HepG2 (cell line): ENCODE measurements around the gene POLA2. TPM values are rescaled to one million over a fixed set of nuclear protein-coding genes. Genes with fewer than 3 reads are reported as not detected.

Experiments used
- ATAC-seq: fragments of 200-7000 bp; cut with Tn5 transposase; 3 replicates; pipeline ENCODE4 v1.9.1; 2020; ENCODE audit warnings: mild to moderate bottlenecking, moderate library complexity
- BruUV-seq: library from RNA; stranded (reverse); fragments of 400-500 nt; replicated peaks from 2 replicates; lab custom pipeline; 2021; lab: Mats Ljungman, UMichigan
- CTCF ChIA-PET: fragments of 300-600 bp; formaldehyde crosslinking; extraction: SDS; loops from one replicate; lab custom pipeline; 2021; ENCODE audit warnings: low total read pairs, inconsistent platforms, low intra/inter-chr PET ratio; lab: Yijun Ruan, JAX
- POLR2A ChIA-PET: fragments of 350-600 bp; sonication (Branson Sonifier 250); formaldehyde crosslinking; loops from one replicate; lab custom pipeline; 2020; ENCODE audit warnings: antibody characterized with exemption, inconsistent platforms; lab: Yijun Ruan, JAX
- DNase-seq: peaks from one replicate; pipeline ENCODE4 v3.0.0-alpha.2; 2015; ENCODE audit warnings: low spot score
- FAIRE-seq: peaks from 3 replicates; lab custom pipeline; 2011; peaks lifted over from hg19 to GRCh38; lab: Jason Lieb, UNC
- H2AFZ ChIP-seq: one replicate; pipeline ENCODE4 v1.6.1; 2011; ENCODE audit warnings: low read length, inconsistent platforms
- H3K27ac ChIP-seq: fragments of 300-600 bp; 3 replicates; pipeline ENCODE4 v1.8.0; 2011; ENCODE audit warnings: mixed run types, mild to moderate bottlenecking, mixed read lengths, low read length, inconsistent platforms; ENCODE audit not compliant: insufficient read depth; ENCODE audit errors: extremely low read length
- H3K27me3 ChIP-seq, 2 experiments: fragments of 200-600 bp in 1 of 2; 2 replicates in 1 of 2; 3 replicates in 1 of 2; pipeline versions ENCODE4 v1.6.0 to v1.8.0; 2011; ENCODE audit warnings: low read length in 2 of 2, mild to moderate bottlenecking in 2 of 2, moderate library complexity in 2 of 2, inconsistent platforms in 1 of 2; ENCODE audit not compliant: insufficient read depth in 2 of 2, control insufficient read depth in 1 of 2
- H3K36me3 ChIP-seq, 2 experiments: fragments of 200-600 bp in 1 of 2; replicated peaks in 1 of 2; 2 replicates in 1 of 2; 3 replicates in 1 of 2; pipeline versions ENCODE4 v1.5.1 to v1.8.0; 2011; ENCODE audit warnings: low read length in 2 of 2, inconsistent platforms in 1 of 2; ENCODE audit not compliant: insufficient read depth in 2 of 2, control insufficient read depth in 1 of 2
- H3K4me1 ChIP-seq: 2 replicates; pipeline ENCODE4 v1.5.1; 2012; ENCODE audit warnings: low read length, inconsistent platforms; ENCODE audit not compliant: insufficient read depth
- H3K4me2 ChIP-seq: 2 replicates; pipeline ENCODE4 v1.6.0; 2011; ENCODE audit warnings: low read depth, low read length, inconsistent platforms
- H3K4me3 ChIP-seq, 3 experiments: fragments of 200-600 bp in 1 of 3; sonication (generic), shearing (Covaris generic) in 1 of 3; replicated peaks in 1 of 3; 2 replicates each; pipeline ENCODE4 v1.5.1; 2011 to 2016; ENCODE audit warnings: low read length in 3 of 3, inconsistent platforms in 2 of 3, low read depth in 2 of 3, mild to moderate bottlenecking in 2 of 3, control low read depth in 1 of 3, mixed read lengths in 1 of 3; ENCODE audit not compliant: insufficient read depth in 1 of 3
- H3K79me2 ChIP-seq: one replicate; pipeline ENCODE4 v1.6.1; 2011; ENCODE audit warnings: low read length, inconsistent platforms; ENCODE audit not compliant: insufficient read depth
- H3K9ac ChIP-seq: 2 replicates; pipeline ENCODE4 v1.6.0; 2011; ENCODE audit warnings: mild to moderate bottlenecking, low read depth, low read length, inconsistent platforms; ENCODE audit not compliant: insufficient read depth
- H3K9me3 ChIP-seq: 2 replicates; pipeline ENCODE4 v1.5.1; 2012; ENCODE audit warnings: mild to moderate bottlenecking, low read length
- H4K20me1 ChIP-seq: 2 replicates; pipeline ENCODE4 v1.6.0; 2011; ENCODE audit warnings: inconsistent platforms, mild to moderate bottlenecking, low read length, moderate library complexity; ENCODE audit not compliant: insufficient read depth
- FOXJ3 ChIP-seq: sonication (generic); formaldehyde crosslinking; IDR thresholded peaks from 2 replicates; pipeline ENCODE4 v1.4.0; 2020; ENCODE audit warnings: missing genetic modification reagents, mild to moderate bottlenecking, borderline replicate concordance
- RAD21 ChIP-seq: fragments of 450-650 bp; formaldehyde crosslinking; IDR thresholded peaks from 2 replicates; pipeline ENCODE4 v1.5.0; 2020; ENCODE audit warnings: mild to moderate bottlenecking
- REPIN1 ChIP-seq: sonication (generic); formaldehyde crosslinking; IDR thresholded peaks from 2 replicates; pipeline ENCODE4 v1.8.0; 2022; ENCODE audit warnings: missing genetic modification reagents, low read depth, mild to moderate bottlenecking, borderline replicate concordance
- ZNF317 ChIP-seq: sonication (generic); formaldehyde crosslinking; IDR thresholded peaks from 2 replicates; pipeline ENCODE4 v1.5.0; 2020; ENCODE audit warnings: mild to moderate bottlenecking, missing genetic modification reagents
- WGBS: methylation state at CpG from one replicate; pipeline ENCODE4 v1.1.6; 2017; ENCODE audit warnings: low lambda C conversion rate; 5-methylcytosine and 5-hydroxymethylcytosine counted together
- in situ Hi-C: cut with HindIII; loops from 2 replicates; pipeline ENCODE4 v1.10.0; 2017; ENCODE audit warnings: low pct_unique_long_range_greater_than_20kb; ENCODE audit not compliant: extremely low pct_ligation_motif_present
- intact Hi-C: fragments of 100-400 bp; cut with micrococcal nuclease; formaldehyde crosslinking; loops from one replicate; pipeline ENCODE4 v1.10.0; 2022; ENCODE audit not compliant: unreplicated experiment
- polyA plus RNA-seq, 8 experiments: library from polyadenylated mRNA; depleted of rRNA in 3 of 8; stranded (reverse) in 7 of 8; unstranded in 1 of 8; fragments of >200 nt; fragmentation: Illumina TruSeq in 4 of 8; extraction: Trizol in 4 of 8; gene quantifications; 2 replicates each; pipeline versions ENCODE4 v1.2.1 to v1.2.3, GENCODE V29; 2011 to 2016; ENCODE audit warnings: low read depth in 4 of 8, missing spikeins in 1 of 8, mixed read lengths in 1 of 8; ENCODE audit not compliant: insufficient read depth in 1 of 8
- total RNA-seq, 5 experiments: library from RNA; depleted of rRNA; stranded (reverse); fragments of >200 nt; fragmentation: Illumina TruSeq; extraction: Trizol; gene quantifications; 2 replicates each; pipeline ENCODE4 v1.2.3, GENCODE V29; 2016; ENCODE audit warnings: low read depth in 1 of 5
- TF ChIP-seq, protein P1 (sequence below): sonication (generic); formaldehyde crosslinking; IDR thresholded peaks from 2 replicates; pipeline ENCODE4; 2020; ENCODE audit warnings: missing genetic modification reagents, mild to moderate bottlenecking, borderline replicate concordance
- TF ChIP-seq, protein P2 (sequence below), 2 experiments: sonication (generic) in 1 of 2; formaldehyde crosslinking in 1 of 2; IDR thresholded peaks; 2 replicates each; pipeline versions ENCODE4 v1.6.1 to v1.9.0; 2014 to 2022; ENCODE audit warnings: antibody characterized with exemption in 1 of 2, borderline replicate concordance in 1 of 2, inconsistent platforms in 1 of 2, low read depth in 1 of 2, missing genetic modification reagents in 1 of 2
- TF ChIP-seq, protein P3 (sequence below), 2 experiments: sonication (generic) in 1 of 2; formaldehyde crosslinking in 1 of 2; IDR thresholded peaks; 2 replicates each; pipeline versions ENCODE4 v1.5.1 to v1.6.1; 2011 to 2020; ENCODE audit warnings: borderline replicate concordance in 1 of 2, low read depth in 1 of 2, low read length in 1 of 2, mild to moderate bottlenecking in 1 of 2, missing genetic modification reagents in 1 of 2, moderate library complexity in 1 of 2

The POLA2 gene
- total and polyA plus RNA-seq, 2 of the 13 experiments (the other 11 are each of a cell fraction or from before 2014, with no cell fraction given): 9.7 to 15.6 TPM

DNA sequence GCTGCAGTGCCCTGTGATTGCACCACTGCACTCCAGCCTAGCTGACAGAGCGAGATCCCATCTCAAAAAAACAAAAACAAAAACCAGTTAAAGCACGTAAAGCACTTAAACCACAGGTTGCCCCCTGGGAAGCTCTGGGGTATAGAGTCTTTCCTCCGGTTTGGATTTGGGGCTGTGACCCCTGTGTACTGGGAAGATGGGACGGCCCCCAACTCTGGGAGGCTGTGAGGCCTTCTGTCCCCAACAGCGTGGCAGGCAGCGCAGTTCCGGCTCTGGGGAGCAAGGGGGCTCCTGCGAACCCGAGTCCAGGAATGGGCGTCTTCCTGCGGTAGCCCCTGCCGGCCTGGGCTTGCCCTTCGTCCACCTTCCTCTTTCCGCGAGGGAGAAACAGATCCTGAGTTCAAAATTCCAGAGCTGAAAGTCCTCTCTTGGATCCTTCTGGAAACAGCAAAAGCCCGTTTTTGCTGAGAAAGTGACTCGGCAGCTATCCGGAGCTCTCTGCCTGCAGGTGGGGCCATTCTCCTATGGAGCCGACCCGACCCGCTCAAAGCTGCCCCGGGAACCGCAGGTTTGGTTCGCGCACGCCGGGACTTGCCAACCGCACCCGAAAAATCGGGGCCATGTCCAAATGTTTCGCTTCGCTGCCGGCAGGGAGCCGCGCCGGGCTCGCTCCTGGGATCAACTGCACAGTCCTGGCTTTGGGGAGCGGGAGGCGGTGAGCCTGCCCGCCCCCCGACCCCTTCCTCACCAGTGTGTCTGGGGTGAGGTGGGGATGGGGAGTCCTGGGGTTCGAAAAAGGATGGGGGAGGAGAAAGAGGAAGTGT is 36.3 kb upstream of the POLA2 start (continued):
- TF ChIP-seq, protein P1, sequence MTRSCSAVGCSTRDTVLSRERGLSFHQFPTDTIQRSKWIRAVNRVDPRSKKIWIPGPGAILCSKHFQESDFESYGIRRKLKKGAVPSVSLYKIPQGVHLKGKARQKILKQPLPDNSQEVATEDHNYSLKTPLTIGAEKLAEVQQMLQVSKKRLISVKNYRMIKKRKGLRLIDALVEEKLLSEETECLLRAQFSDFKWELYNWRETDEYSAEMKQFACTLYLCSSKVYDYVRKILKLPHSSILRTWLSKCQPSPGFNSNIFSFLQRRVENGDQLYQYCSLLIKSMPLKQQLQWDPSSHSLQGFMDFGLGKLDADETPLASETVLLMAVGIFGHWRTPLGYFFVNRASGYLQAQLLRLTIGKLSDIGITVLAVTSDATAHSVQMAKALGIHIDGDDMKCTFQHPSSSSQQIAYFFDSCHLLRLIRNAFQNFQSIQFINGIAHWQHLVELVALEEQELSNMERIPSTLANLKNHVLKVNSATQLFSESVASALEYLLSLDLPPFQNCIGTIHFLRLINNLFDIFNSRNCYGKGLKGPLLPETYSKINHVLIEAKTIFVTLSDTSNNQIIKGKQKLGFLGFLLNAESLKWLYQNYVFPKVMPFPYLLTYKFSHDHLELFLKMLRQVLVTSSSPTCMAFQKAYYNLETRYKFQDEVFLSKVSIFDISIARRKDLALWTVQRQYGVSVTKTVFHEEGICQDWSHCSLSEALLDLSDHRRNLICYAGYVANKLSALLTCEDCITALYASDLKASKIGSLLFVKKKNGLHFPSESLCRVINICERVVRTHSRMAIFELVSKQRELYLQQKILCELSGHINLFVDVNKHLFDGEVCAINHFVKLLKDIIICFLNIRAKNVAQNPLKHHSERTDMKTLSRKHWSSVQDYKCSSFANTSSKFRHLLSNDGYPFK: peak; percentile 68; the same call in 1 of the 2 replicates
- TF ChIP-seq RAD21 (CRISPR knock-in tag) (peak; percentile 85), FOXJ3 (CRISPR knock-in tag) (peak; percentile 30; the same call in 1 of the 2 replicates), REPIN1 (CRISPR knock-in tag) (0 out of 2 replicates have a peak, but pooled peaks have one; percentile 16), ZNF317 (CRISPR knock-in tag) (0 out of 2 replicates have a peak, but pooled peaks have one; percentile 37)
- TF ChIP-seq, all 625 proteins: peak for 131

DNA sequence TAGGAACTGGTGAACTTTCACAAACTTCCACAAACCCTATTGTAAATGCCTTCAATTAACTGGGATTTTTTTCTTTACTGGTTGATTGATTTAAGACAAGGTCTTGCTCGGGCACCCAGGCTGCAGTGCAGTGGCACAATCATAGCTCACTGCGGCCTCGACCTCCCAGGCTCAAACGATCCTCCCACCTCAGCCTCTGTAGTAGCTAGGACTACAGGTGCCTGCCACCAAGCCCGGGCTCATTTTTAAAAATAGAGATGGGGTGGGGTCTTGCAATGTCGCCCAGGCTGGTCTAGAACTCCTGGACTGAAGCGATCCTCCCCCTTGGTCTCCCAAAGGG is 35.7 kb upstream of the POLA2 start:
- Histone ChIP-seq H3K27me3 (peaks cover 0 to 8% of the 10 kb centered on the region in 2 experiments; a peak in 1 of 5 replicates), H3K4me2 (peak overlapping the region; percentile 91), H3K27ac (no peak overlapping the region), H3K4me1 (peaks cover 19% of the 10 kb centered on the region), H4K20me1 (no peaks in the 10 kb centered on the region), H3K9ac (peak overlapping the region; percentile 67; the same call in 1 of the 2 replicates), H3K4me3 (peak overlapping the region; percentile 66 to 79 (median 66)), H3K79me2 (no peaks in the 10 kb centered on the region), H2AFZ (peak overlapping the region; percentile 59), H3K9me3 (no peaks in the 10 kb centered on the region), H3K36me3 (no peaks in the 10 kb centered on the region)
- BruUV-seq: no TSS peak
- in situ Hi-C loops (no loop called here), intact Hi-C loops (no loop called here)
- CTCF ChIA-PET: interaction anchor here (1.0 to 2.2 kb wide), 4 partner anchors 22 to 89 kb away, joined by 3 to 20 read pairs (median 6); partner anchors contain the start of gene CDC42EP2
- ATAC-seq: no peak; the same call in 2 of the 3 replicates
- POLR2A ChIA-PET: interaction anchor here (0.9 to 2.4 kb wide), 9 partner anchors 24 to 117 kb away, joined by 3 to 10 read pairs (median 6); partner anchors contain the start of genes CAPN1, CDC42EP2, DPF2 and FAU
- WGBS: 22% methylated on average over 6 of the region's 7 CpGs
- no peak for FAIRE-seq
- DNase-seq: no peak
- TF ChIP-seq, protein P2, sequence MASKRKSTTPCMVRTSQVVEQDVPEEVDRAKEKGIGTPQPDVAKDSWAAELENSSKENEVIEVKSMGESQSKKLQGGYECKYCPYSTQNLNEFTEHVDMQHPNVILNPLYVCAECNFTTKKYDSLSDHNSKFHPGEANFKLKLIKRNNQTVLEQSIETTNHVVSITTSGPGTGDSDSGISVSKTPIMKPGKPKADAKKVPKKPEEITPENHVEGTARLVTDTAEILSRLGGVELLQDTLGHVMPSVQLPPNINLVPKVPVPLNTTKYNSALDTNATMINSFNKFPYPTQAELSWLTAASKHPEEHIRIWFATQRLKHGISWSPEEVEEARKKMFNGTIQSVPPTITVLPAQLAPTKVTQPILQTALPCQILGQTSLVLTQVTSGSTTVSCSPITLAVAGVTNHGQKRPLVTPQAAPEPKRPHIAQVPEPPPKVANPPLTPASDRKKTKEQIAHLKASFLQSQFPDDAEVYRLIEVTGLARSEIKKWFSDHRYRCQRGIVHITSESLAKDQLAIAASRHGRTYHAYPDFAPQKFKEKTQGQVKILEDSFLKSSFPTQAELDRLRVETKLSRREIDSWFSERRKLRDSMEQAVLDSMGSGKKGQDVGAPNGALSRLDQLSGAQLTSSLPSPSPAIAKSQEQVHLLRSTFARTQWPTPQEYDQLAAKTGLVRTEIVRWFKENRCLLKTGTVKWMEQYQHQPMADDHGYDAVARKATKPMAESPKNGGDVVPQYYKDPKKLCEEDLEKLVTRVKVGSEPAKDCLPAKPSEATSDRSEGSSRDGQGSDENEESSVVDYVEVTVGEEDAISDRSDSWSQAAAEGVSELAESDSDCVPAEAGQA (IDR thresholded peaks at IDR 0.05; ENCODE audit: low read depth): no peak
- TF ChIP-seq, protein P2 (CRISPR knock-in tag; IDR thresholded peaks at IDR 0.05; ENCODE audit: borderline replicate concordance): 0 out of 2 replicates have a peak, but pooled peaks have one; percentile 6
- TF ChIP-seq, protein P3, sequence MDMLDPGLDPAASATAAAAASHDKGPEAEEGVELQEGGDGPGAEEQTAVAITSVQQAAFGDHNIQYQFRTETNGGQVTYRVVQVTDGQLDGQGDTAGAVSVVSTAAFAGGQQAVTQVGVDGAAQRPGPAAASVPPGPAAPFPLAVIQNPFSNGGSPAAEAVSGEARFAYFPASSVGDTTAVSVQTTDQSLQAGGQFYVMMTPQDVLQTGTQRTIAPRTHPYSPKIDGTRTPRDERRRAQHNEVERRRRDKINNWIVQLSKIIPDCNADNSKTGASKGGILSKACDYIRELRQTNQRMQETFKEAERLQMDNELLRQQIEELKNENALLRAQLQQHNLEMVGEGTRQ (IDR thresholded peaks at IDR 0.05; ENCODE audit: low read depth, low read length): no peak
- TF ChIP-seq, protein P3 (CRISPR knock-in tag; IDR thresholded peaks at IDR 0.05; ENCODE audit: borderline replicate concordance): no peak
